Ovary (tissue), 9 donors: Measurements from ENCODE around the gene ERP27. TPM values are rescaled to one million over a fixed set of nuclear protein-coding genes. Genes with fewer than 3 reads are reported as not detected.

Experiments used
- DNase-seq, 5 donors: peaks; one replicate each; pipeline ENCODE4 v3.0.0-alpha.2; 2019 to 2020
- H3K27ac ChIP-seq, 2 donors: fragments of 200-600 bp; one replicate each; pipeline versions ENCODE4 v1.5.1 to v1.8.0; 2019 to 2022
- H3K27me3 ChIP-seq: fragments of 200-600 bp; one replicate; pipeline ENCODE4 v1.8.0; 2022
- H3K36me3 ChIP-seq: fragments of 200-600 bp; sonication (generic); one replicate; pipeline ENCODE4 v1.5.1; 2019
- H3K4me1 ChIP-seq: one replicate; pipeline ENCODE4 v1.8.1; 2013; ENCODE audit warnings: mild to moderate bottlenecking, moderate library complexity; ENCODE audit not compliant: insufficient read depth
- H3K4me3 ChIP-seq: fragments of 200-600 bp; sonication (generic); one replicate; pipeline ENCODE4 v1.5.1; 2017
- H3K9me3 ChIP-seq, 2 donors: fragments of 200-600 bp in 1 of 2; sonication (generic) in 1 of 2; one replicate each; pipeline versions ENCODE4 v1.5.1 to v1.8.1; 2013 to 2019; ENCODE audit warnings: mild to moderate bottlenecking in 1 of 2, moderate library complexity in 1 of 2
- EP300 ChIP-seq: sonication (generic); formaldehyde crosslinking; IDR thresholded peaks from one replicate; pipeline ENCODE4 v1.6.1; 2017; ENCODE audit warnings: antibody characterized with exemption
- POLR2A ChIP-seq: fragments of 450-650 bp; IDR thresholded peaks from one replicate; pipeline ENCODE4 v1.6.1; 2017; ENCODE audit warnings: antibody characterized with exemption, mild to moderate bottlenecking, moderate library complexity
- WGBS, 3 donors: extraction: QIAGEN DNeasy Blood & Tissue Kit in 1 of 3; methylation state at CpG; one replicate each; pipeline versions ENCODE4 v1.1.5 to v1.1.7; 2013 to 2017; 5-methylcytosine and 5-hydroxymethylcytosine counted together
- intact Hi-C, 4 donors: fragments of 100-400 bp; cut with DNase I; formaldehyde crosslinking; loops; one replicate each; pipeline versions ENCODE4 v1.11.0 to v1.15.1; 2022 to 2023
- polyA plus RNA-seq, 2 donors: library from polyadenylated mRNA; stranded (reverse); fragments of 200-250 nt in 1 of 2; fragments of 350-450 nt in 1 of 2; fragmentation: Illumina TruSeq in 1 of 2; extraction: RNeasy Lipid Tissue Mini Kit (QIAGEN cat#74804) in 1 of 2; gene quantifications; one replicate each; pipeline ENCODE4 v1.2.3, GENCODE V29; 2013 to 2014
- total RNA-seq, 7 donors: library from RNA; depleted of rRNA in 2 of 7; stranded (reverse); fragments of >200 nt in 2 of 7; fragmentation: NEBNext Ultra II Directional in 3 of 7; extraction: Animal tissue kit (Norgen Biotek cat#: 25700) in 3 of 7; gene quantifications; one replicate each; pipeline versions ENCODE4 v1.1.0 to v1.2.4, GENCODE V29; 2016 to 2023
- TF ChIP-seq, protein P1 (sequence below), 3 donors: fragments of 450-650 bp in 2 of 3; fragments of 200-600 bp in 1 of 3; IDR thresholded peaks; one replicate each; pipeline versions ENCODE4 v1.5.1 to v1.8.0; 2016 to 2022; ENCODE audit warnings: antibody characterized with exemption in 3 of 3, mild to moderate bottlenecking in 1 of 3
- donor health status: DM: no; HTN: no; CAD: no; lungs with moderate emphysema.
- donor health status: DM: no; HTN: no; CAD: no.
- donor health status: Bipolar disorder and iron deficiency.
- donor health status: DM: yes; HTN: yes; CAD: no.
- donor health status: DM: no; HTN: no; CAD: no.
- donor health status: DM: yes; HTN: yes; CAD: no.

The ERP27 gene
- total and polyA plus RNA-seq, 9 donors: 0.35 to 83.8 (median 1.9) TPM; not detected in 1

DNA sequence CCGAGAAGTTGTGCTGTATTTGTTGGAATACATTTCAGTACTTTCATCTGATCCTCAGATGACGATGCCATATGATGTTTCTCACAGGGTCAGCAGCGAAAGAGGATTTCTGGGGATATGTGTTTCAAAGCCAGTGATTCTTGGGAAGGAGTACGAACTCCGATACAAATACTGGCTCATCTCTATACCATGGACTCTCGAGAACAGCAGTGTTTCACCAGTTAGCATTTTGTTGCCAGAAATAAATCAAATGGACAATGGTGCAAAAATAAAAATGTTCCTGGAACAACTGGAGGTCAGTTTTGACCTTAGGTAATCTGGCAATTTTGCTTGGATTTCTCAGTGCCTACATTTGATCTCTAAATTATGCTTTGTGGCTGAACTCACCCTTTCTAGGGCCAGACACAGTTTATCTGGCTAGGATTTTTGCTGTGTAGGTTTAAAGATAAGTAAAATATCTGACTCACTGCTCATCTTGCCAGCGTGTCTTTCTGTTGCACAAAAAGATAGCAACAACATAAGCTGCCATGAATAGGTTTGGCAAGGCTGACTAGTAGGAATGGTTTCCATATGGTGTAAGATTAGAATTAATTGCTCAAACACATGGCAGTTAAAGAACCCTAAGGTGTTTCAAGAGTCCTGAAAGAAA, 41.7 kb downstream of the ERP27 start:
- intact Hi-C loops: loop anchor here in 2 of 4 donors (10.0 kb wide), 3 partner anchors 48 to 58 kb away; partner anchors contain the start of gene ART4 (in 1 of the 2)

DNA sequence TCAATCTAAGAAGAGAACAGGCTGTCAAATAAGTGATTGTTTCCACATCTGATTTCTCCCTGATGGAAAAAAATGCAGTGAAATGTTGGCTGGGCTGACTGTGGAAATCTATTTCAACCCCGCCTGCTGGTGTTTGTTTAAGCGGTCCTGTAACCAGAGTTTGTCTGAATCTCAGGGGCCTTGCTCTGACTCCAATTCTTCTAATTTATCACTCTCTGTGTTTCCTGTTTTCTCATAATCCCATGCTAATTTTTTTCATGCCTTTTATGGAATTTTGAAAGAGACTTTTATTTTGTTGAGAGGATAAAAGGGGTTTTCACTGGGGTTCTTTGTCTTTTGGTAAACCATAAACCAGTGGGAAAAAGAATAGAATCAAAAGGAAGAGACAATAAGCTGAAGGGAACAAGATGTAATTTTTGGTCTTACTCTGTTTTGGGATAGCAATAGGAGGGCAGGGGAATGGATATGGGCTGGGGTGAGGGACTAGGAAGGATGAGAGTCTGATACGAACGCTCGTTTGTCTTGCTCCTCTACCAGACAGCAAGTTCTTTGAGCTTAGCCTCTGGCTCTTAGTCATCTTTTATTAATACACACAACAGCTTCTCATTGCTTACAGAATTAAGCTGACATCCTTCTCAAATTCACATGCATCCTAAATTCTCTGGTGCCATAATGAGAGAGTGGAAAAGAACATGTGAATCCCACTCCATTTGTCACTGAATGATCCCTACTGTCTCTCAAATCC, 44.7 kb downstream of the ERP27 start:
- H3K4me3 ChIP-seq: no peak overlapping the region

More for the DNA sequence above, 41.7 kb downstream of the ERP27 start:
- Histone ChIP-seq H3K27ac (peak overlapping the region; percentile 22 to 38), H3K4me1 (peaks cover 9% of the 10 kb centered on the region), H3K4me3 (no peak overlapping the region), H3K27me3 (no peaks in the 10 kb centered on the region), H3K36me3 (no peaks in the 10 kb centered on the region), H3K9me3 (no peaks in the 10 kb centered on the region)
- DNase-seq: no peak
- WGBS, 3 donors: 10 to 20% (median 11%) methylated on average over 7 of the region's 7 CpGs
- TF ChIP-seq EP300 (no peak), POLR2A (no peak)
- TF ChIP-seq, protein P1, sequence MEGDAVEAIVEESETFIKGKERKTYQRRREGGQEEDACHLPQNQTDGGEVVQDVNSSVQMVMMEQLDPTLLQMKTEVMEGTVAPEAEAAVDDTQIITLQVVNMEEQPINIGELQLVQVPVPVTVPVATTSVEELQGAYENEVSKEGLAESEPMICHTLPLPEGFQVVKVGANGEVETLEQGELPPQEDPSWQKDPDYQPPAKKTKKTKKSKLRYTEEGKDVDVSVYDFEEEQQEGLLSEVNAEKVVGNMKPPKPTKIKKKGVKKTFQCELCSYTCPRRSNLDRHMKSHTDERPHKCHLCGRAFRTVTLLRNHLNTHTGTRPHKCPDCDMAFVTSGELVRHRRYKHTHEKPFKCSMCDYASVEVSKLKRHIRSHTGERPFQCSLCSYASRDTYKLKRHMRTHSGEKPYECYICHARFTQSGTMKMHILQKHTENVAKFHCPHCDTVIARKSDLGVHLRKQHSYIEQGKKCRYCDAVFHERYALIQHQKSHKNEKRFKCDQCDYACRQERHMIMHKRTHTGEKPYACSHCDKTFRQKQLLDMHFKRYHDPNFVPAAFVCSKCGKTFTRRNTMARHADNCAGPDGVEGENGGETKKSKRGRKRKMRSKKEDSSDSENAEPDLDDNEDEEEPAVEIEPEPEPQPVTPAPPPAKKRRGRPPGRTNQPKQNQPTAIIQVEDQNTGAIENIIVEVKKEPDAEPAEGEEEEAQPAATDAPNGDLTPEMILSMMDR (IDR thresholded peaks at IDR 0.05): no peak

DNA sequence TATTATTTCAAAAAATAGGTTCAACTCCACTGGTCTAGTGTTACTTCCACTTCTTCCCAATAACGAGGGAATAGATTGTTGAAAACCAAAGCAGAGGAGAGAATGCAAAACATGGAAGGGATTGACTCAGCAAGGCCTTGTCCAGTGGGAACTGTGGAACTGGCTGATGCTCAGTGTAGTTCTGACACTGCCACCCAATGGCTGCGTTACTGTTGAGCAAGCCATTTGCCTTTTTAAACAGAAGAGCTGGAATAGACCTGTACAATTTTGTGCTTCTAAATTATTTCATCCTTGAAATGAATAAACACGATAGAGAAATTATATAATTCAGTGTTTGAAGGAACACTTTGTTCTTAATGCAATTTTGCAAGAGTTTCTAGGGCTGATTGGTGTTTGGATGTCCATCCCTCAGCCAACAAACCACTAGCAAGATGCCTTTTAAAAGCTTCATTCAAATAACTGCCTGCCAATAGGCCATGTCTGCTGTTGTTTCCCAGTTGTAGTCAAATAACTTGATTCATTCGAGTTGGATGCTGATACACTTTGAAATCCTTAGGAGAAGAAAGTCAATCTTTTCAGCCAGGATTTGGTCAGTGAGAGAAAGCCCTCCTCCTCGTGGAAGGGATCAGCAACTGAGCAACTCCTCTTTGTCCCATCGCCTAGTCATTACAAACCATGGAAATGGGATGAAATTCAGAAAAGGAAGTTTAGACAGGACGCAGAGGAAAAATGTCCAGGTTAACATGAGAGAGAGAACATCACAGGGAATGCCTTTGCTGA, 45.4 kb downstream of the ERP27 start:
- no peaks in the 10 kb centered on the region for H3K36me3 ChIP-seq
- no peaks in the 10 kb centered on the region for H3K27me3 ChIP-seq
- TF ChIP-seq EP300: no peak
- TF ChIP-seq, protein P1 (IDR thresholded peaks at IDR 0.05): peak in 2 of 3 donors; percentile 29 to 34
- peak; percentile 56 to 85 (median 74) for DNase-seq
- no peak overlapping the region for H3K4me3 ChIP-seq
- H3K4me1 ChIP-seq: peaks cover 9% of the 10 kb centered on the region
- intact Hi-C loops: loop anchor here in 3 of 4 donors (2.0 to 10.0 kb wide), 4 partner anchors 48 to 62 kb away; partner anchors contain the start of gene ART4 (in 1 of the 3)
- H3K9me3 ChIP-seq: no peaks in the 10 kb centered on the region
- WGBS, 3 donors: 19 to 25% (median 21%) methylated on average over 7 of the region's 7 CpGs
- peak overlapping the region; percentile 31 to 74 for H3K27ac ChIP-seq

More for the DNA sequence above, 44.7 kb downstream of the ERP27 start:
- 15 to 30% (median 21%) methylated on average over 5 of the region's 5 CpGs for WGBS, 3 donors
- intact Hi-C loops: loop anchor here in 3 of 4 donors (2.0 to 10.0 kb wide), 4 partner anchors 49 to 61 kb away; partner anchors contain the start of gene ART4 (in 1 of the 3)
- Histone ChIP-seq H3K4me1 (peaks cover 9% of the 10 kb centered on the region), H3K27ac (peak overlapping the region; percentile 31 to 74), H3K36me3 (no peaks in the 10 kb centered on the region), H3K9me3 (no peaks in the 10 kb centered on the region), H3K27me3 (no peaks in the 10 kb centered on the region)
- TF ChIP-seq, protein P1 (IDR thresholded peaks at IDR 0.05): no peak
- no peak for TF ChIP-seq EP300
- TF ChIP-seq POLR2A: no peak
- DNase-seq: peak in 1 of 5 donors; percentile 49

DNA sequence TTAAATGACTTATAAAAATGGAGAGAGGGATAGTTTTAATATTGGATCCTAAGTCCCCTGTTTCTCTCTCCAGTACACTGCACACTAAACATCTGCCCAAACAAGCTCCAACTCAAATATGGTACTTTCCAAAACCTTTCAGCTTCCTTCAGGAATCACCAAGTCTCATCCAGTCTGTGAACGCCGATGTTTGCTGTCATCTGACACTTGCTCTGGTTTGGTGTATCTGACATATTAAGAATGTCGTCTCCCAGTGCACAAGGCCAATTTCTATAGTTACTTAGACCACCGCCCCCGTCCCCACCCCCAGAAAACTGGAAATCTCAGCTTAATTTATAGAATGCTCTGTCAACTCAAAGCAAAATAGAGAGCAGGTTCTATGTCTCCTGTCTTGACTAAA, 47.6 kb downstream of the ERP27 start:
- Histone ChIP-seq H3K4me3 (no peak overlapping the region), H3K27ac (no peak overlapping the region), H3K4me1 (peaks cover 11% of the 10 kb centered on the region), H3K27me3 (no peaks in the 10 kb centered on the region), H3K9me3 (no peaks in the 10 kb centered on the region), H3K36me3 (no peaks in the 10 kb centered on the region)
- DNase-seq: no peak
- no peak for TF ChIP-seq POLR2A
- TF ChIP-seq EP300: no peak
- TF ChIP-seq, protein P1 (IDR thresholded peaks at IDR 0.05): no peak
- WGBS, 3 donors: 91 to 98% (median 95%) methylated on average over 5 of the region's 5 CpGs
- intact Hi-C loops: loop anchor here in 2 of 4 donors (10.0 kb wide), 3 partner anchors 46 to 64 kb away; partner anchors contain the start of gene ART4 (in 1 of the 2)
